Large intestine (tissue), 3 donors: ENCODE data around the gene CYP26B1. TPM values are rescaled to one million over a fixed set of nuclear protein-coding genes. Genes with fewer than 3 reads are reported as not detected.

Experiments
- DNase-seq, 2 donors: peaks; one replicate each; pipeline versions ENCODE4 v3.0.0 to v3.0.0-alpha.2; 2013
- H3K27ac ChIP-seq: one replicate; pipeline ENCODE4 v1.5.1; 2013; ENCODE audit warnings: low read length
- H3K27me3 ChIP-seq: 2 replicates; pipeline ENCODE4 v1.6.1; 2013; ENCODE audit warnings: low read length; ENCODE audit not compliant: control insufficient read depth, insufficient read depth
- H3K36me3 ChIP-seq: 2 replicates; pipeline ENCODE4 v1.6.1; 2013; ENCODE audit warnings: low read length; ENCODE audit not compliant: control insufficient read depth, insufficient read depth
- H3K4me1 ChIP-seq: one replicate; pipeline ENCODE4 v1.6.1; 2013; ENCODE audit warnings: low read length; ENCODE audit not compliant: control insufficient read depth, insufficient read depth
- H3K4me3 ChIP-seq: one replicate; pipeline ENCODE4 v1.5.1; 2013; ENCODE audit warnings: low read length
- H3K9me3 ChIP-seq: one replicate; pipeline ENCODE4 v1.6.1; 2013; ENCODE audit warnings: mild to moderate bottlenecking, low read depth, low read length, moderate library complexity; ENCODE audit not compliant: control insufficient read depth
- WGBS: methylation state at CpG from one replicate; pipeline ENCODE4 v1.1.5; 2013; ENCODE audit warnings: low lambda C conversion rate; ENCODE audit not compliant: insufficient coverage; 5-methylcytosine and 5-hydroxymethylcytosine counted together
- polyA plus RNA-seq: library from polyadenylated mRNA; unstranded; fragments of 120-200 nt; gene quantifications from one replicate; pipeline ENCODE4 v1.2.1, GENCODE V29; 2013

CYP26B1 gene
- polyA plus RNA-seq, 1 donor: 6.1 TPM

DNA sequence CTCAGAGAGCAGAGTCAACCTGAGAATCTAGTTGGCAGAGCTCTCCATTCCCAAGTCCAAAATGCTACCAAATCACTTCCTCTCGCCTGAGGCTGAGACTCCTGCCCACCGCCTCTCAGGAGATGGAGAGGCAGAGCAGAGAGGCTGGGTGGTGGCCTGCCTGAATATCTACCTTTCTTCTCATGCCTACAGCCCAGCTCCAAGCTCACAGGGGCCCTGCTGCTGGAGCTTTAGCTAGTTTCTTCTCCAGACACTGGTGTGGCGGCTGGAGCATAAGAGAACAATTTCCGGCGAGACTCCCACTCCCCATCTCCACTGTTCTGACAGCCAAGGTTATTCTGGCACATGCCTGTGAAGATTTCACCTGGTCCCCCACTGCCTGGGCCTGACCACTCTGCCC, 8.1 kb upstream of the CYP26B1 start:
- H3K36me3 ChIP-seq: no peaks in the 10 kb centered on the region
- no peak for DNase-seq
- H3K4me3 ChIP-seq: no peak overlapping the region
- no peaks in the 10 kb centered on the region for H3K4me1 ChIP-seq
- no peaks in the 10 kb centered on the region for H3K9me3 ChIP-seq
- H3K27ac ChIP-seq: no peak overlapping the region
- H3K27me3 ChIP-seq: no peaks in the 10 kb centered on the region
- no CpG with 5 or more reads among the region's 5 CpGs for WGBS

DNA sequence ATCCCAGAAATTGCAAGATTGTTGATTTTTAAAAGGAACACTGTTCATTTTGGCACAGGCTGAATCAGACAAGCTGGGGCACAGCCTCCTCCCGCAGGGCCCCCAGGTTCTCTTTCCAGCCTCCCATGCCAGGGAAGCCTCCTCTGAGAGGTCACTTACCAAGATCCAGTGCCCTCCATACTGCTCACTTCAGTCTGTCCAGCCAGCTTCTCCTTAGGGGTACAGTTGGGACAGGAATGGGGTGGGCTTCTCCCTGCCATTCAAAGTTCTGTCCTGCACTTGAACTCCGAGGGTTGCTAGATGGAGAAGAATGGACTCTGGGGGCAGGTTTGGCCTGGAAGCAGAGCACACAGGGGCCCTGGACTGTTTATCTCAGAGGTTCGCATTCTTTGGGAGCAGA, 7.5 kb upstream of the CYP26B1 start:
- no peak for DNase-seq
- Histone ChIP-seq H3K4me1 (peaks cover under 1% of the 10 kb centered on the region), H3K27ac (no peak overlapping the region), H3K27me3 (peaks cover 1% of the 10 kb centered on the region), H3K9me3 (no peaks in the 10 kb centered on the region), H3K36me3 (no peaks in the 10 kb centered on the region), H3K4me3 (no peak overlapping the region)
- WGBS: no CpG with 5 or more reads among the region's 3 CpGs

DNA sequence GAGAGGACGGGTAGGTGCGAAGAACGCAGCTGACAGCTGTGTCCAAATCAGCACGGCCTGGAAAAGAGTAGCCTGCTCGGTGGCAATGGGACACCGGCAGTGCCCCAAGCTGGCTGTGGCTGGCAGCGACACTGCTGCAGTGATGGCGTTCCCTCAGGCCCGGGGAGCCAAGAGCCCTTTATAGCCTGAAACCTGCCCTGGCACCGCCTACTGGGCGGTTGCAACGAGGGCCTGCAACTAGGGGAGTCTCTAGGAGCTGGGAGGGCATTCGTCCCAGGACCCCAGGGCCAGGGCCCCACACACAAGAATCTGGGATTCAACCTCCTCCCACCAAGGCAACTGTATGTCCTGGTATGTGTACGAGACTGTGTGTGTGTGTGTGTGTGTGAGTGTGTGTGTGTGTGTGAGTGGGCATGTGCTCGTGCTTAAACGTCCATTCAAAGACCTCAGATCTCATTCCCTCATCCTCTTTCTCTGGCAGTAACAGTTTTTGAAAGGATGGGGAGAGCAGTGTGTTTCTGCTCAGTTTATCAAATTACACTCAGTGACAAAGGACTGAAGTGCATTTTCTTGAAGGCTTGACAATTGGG, 6.8 kb upstream of the CYP26B1 start:
- Histone ChIP-seq H3K36me3 (no peaks in the 10 kb centered on the region), H3K4me1 (peaks cover 6% of the 10 kb centered on the region), H3K27me3 (peaks cover 8% of the 10 kb centered on the region), H3K4me3 (no peak overlapping the region), H3K27ac (no peak overlapping the region), H3K9me3 (no peaks in the 10 kb centered on the region)
- no peak for DNase-seq
- WGBS: 83% methylated on average over 2 of the region's 16 CpGs

DNA sequence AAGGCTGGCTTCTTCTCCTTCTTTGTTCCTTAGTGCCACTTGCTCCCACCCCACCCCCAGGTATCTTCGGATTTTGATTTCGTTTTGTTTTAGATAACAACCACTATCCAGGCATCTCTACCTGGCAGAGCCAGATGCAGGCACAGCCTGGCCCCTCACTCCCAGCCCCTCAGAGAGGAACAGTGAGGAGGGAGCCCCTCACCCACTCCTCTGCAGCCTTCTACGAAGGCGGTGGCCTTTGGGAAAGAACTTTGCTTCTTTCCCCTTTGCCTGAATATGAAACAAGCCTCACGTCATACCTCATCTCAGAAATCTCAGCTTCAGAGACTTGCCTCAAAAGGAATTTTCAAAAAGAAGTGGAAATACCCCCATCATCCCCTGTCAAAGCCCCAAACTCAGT, 6.3 kb upstream of the CYP26B1 start:
- no peak overlapping the region for H3K4me3 ChIP-seq
- H3K4me1 ChIP-seq: peaks cover 10% of the 10 kb centered on the region
- no peaks in the 10 kb centered on the region for H3K9me3 ChIP-seq
- no peak for DNase-seq
- H3K27me3 ChIP-seq: peaks cover 13% of the 10 kb centered on the region
- no peak overlapping the region for H3K27ac ChIP-seq
- WGBS: 90% methylated on average over 2 of the region's 5 CpGs
- H3K36me3 ChIP-seq: no peaks in the 10 kb centered on the region

DNA sequence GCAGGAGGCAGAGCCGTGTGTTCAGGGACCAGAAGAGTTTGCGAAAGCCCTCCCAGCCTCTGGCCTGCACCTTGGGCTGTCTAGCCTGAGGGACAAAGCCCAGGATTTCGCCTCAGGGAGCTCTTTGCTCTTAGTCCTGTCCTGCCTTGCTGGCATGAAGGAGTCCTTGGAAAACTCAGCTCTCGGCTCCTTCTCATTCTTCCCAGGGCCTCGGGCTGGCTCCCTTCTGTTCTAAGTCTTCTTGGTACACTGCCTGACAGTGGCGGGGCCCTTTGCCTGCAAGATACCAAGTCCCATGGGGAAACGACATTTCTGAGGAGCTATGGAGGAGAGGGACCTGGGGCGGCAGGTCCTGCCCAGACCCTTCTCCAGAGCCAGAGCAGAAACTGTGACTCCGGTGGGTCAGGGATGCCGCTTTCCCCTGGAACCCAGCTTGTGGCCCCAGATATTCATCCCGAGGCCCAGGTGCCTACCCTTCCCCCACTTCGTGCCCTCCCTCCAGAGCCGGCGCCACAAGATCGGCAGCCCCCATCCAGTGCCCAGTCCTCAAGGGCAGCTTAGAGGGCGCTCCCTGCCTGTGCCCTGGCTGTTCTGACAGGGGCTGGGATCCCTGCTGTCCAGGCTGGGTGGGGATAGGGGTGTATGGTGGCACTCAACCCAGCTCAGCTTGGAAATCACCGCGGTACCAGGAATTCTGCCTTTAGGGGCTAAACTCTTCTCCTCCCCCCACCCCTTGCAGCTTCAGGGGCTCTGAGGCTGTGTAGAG, 5.5 kb upstream of the CYP26B1 start:
- Histone ChIP-seq H3K27ac (no peak overlapping the region), H3K4me3 (no peak overlapping the region), H3K9me3 (no peaks in the 10 kb centered on the region), H3K36me3 (no peaks in the 10 kb centered on the region), H3K27me3 (peaks cover 18% of the 10 kb centered on the region), H3K4me1 (peaks cover 10% of the 10 kb centered on the region)
- no peak for DNase-seq
- no CpG with 5 or more reads among the region's 18 CpGs for WGBS

DNA sequence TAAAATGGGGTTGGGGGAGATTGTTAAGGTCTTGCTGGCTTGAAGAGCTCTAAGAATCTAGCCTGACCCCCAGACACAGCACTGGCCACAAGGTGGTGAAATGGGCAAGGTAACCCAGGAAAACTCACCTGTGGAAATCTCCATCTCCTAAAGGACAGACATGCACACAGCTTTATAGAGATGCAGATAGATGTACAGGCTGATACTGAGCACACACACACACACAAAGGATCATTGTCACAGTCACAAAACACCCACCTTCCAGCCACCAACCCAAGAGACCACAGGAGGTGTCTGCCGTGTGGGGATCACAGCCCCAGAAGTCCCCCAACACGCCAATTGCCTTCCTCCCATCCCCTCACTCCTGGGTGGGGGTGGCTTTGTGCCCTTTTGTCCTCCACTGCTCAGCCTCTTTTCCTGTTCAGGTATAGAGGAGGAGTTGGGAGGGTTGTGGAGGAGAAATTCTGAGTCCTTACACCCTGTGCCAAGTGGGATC, 3.2 kb upstream of the CYP26B1 start:
- H3K4me1 ChIP-seq: peaks cover 18% of the 10 kb centered on the region
- no peak for DNase-seq
- H3K27me3 ChIP-seq: peaks cover 41% of the 10 kb centered on the region
- no peak overlapping the region for H3K4me3 ChIP-seq
- no peak overlapping the region for H3K27ac ChIP-seq
- no peaks in the 10 kb centered on the region for H3K36me3 ChIP-seq
- no CpG with 5 or more reads among the region's 2 CpGs for WGBS
- H3K9me3 ChIP-seq: peaks cover 5% of the 10 kb centered on the region

DNA sequence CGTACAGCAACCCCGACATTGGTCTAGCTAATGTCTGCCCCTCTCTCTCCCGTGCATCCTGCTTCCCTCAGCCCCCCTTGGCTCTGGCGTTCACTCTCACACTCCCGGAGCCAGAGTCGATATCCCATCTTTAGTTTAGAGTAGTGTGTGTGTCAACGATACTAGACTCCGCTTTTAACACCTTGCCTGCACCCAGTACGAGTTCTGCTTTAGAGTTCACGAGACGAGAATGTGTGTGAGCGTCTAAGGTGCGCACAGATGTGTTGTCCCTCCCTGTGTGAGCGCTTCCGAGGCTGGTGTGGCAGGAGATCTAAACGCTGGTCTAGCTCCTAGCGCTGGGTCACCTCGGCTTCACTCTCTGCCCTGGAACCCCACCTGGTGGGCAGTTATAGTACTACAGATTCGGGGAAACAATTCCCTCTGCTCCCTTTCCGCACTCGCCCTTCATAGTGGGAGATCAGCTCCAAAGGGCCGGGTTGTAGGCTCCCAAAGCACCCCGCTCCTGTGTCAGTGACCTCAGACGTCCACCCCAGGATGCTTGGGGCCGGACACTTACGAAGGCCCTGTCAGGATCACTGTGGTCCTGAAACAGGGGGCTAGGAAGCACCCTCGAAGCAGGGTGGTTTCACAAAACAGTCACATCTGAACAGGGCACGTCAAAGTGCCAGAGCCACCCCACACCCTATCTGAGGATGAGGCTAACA, 2.6 kb upstream of the CYP26B1 start:
- WGBS: no CpG with 5 or more reads among the region's 28 CpGs
- Histone ChIP-seq H3K4me3 (peak overlapping the region; percentile 46), H3K27ac (no peak overlapping the region), H3K4me1 (peaks cover 20% of the 10 kb centered on the region), H3K36me3 (no peaks in the 10 kb centered on the region), H3K27me3 (peaks cover 47% of the 10 kb centered on the region), H3K9me3 (peaks cover 5% of the 10 kb centered on the region)
- peak; percentile 71 to 73 for DNase-seq

DNA sequence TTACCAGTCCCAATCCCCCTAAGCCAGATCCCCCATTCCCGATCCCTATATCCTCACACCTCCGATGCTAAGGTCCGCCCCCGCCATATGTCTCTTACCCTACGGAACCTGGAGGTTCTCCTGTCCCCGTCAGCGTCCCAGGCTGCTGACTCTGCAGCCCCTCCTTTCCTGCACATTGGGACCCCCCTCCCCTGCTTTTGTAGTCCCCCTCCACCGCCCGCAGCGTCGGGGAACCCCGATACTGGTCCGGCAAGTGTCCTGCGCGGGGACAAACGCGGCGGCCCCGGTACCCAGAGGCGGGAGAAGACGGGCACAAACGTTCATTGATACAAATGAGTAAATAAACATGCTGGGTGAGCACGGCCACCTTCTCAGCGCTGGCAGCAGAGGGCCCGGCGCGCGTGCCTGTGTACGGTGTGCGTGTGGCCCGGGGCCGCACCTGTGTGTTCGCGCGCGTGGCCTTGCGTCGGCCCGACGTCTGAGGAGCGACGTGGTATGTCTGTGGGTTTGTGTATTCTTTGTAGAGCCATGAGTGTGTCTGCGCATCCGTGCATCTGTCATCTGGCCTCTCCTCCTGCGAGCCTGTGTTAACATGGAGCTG, 2.0 kb upstream of the CYP26B1 start:
- no CpG with 5 or more reads among the region's 45 CpGs for WGBS
- peak in 1 of 2 donors; percentile 47 for DNase-seq

DNA sequence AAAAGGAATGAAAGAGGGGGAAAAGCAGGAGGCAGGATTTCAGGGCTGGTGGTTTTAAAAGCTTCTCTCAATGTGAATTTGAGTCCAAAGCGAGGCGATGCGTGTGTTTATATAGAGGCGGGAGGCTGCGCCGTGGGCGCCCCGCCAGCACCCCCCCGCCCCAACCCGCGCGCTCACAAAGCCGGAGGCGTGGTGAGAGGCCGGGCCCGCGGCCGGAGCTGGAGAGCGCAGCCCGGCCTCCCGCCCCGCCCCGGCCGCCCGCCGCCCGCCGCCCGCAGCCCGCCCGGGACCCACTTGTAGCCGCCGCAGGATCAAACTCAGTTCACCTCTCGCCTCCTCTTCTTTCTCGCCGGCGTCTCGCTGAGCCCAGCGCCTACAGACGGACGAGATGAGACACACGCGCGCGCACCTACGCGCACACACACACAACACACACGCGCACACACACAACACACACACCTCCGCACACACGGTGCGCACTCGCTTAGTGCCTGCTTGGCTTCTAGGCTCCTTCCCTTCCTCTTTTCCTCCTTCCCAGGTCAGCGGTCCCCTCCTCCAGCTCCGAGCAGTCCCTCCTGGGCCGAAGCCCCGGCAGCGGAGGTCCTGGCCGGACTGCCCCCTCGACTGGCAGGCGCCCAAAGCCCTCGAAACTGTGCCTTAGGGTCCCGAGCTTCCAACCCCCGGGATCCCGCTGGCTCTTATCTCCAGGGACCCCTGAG, 1.3 kb upstream of the CYP26B1 start:
- Histone ChIP-seq H3K4me1 (peaks cover 29% of the 10 kb centered on the region), H3K36me3 (no peaks in the 10 kb centered on the region), H3K4me3 (peak overlapping the region; percentile 46), H3K9me3 (peaks cover 11% of the 10 kb centered on the region), H3K27me3 (peaks cover 60% of the 10 kb centered on the region), H3K27ac (no peak overlapping the region)
- peak in 1 of 2 donors; percentile 53 for DNase-seq
- no CpG with 5 or more reads among the region's 65 CpGs for WGBS

More for the DNA sequence above, 2.0 kb upstream of the CYP26B1 start:
- peak overlapping the region; percentile 46 for H3K4me3 ChIP-seq
- H3K27ac ChIP-seq: no peak overlapping the region
- peaks cover 53% of the 10 kb centered on the region for H3K27me3 ChIP-seq
- H3K36me3 ChIP-seq: no peaks in the 10 kb centered on the region
- peaks cover 24% of the 10 kb centered on the region for H3K4me1 ChIP-seq
- peaks cover 7% of the 10 kb centered on the region for H3K9me3 ChIP-seq
